Gastrocnemius medialis (tissue), 4 donors: ENCODE results near the gene RGS18. TPM values are rescaled to one million over a fixed set of nuclear protein-coding genes. Genes with fewer than 3 reads are reported as not detected.

Experiments used
- ATAC-seq, 2 donors: fragments of 150-250 bp; one replicate each; pipeline ENCODE4 v1.9.1; 2016
- DNase-seq, 2 donors: peaks; one replicate each; pipeline ENCODE4 v3.0.0-alpha.2; 2019
- H3K27ac ChIP-seq, 4 donors: fragments of 200-600 bp; sonication (generic); 1 replicate in 1 of 4; 2 replicates in 3 of 4; pipeline ENCODE4 v1.5.1; 2016 to 2018; ENCODE audit warnings: mild to moderate bottlenecking in 2 of 4, moderate library complexity in 1 of 4
- H3K27me3 ChIP-seq, 3 donors: fragments of 200-600 bp; sonication (generic) in 2 of 3; 1 replicate in 1 of 3; 2 replicates in 2 of 3; pipeline versions ENCODE4 v1.5.1 to v1.6.0; 2016 to 2019; ENCODE audit warnings: mild to moderate bottlenecking in 1 of 3, moderate library complexity in 1 of 3
- H3K36me3 ChIP-seq, 2 donors: fragments of 200-600 bp; sonication (generic) in 1 of 2; one replicate each; pipeline ENCODE4 v1.5.1; 2017 to 2018
- H3K4me1 ChIP-seq, 2 donors: fragments of 200-600 bp; sonication (generic) in 1 of 2; one replicate each; pipeline ENCODE4 v1.5.1; 2016 to 2017; ENCODE audit warnings: mild to moderate bottlenecking in 2 of 2
- H3K4me3 ChIP-seq, 4 donors: fragments of 200-600 bp; sonication (generic) in 3 of 4; 1 replicate in 1 of 4; 2 replicates in 3 of 4; pipeline ENCODE4 v1.5.1; 2016 to 2019; ENCODE audit warnings: mild to moderate bottlenecking in 2 of 4
- H3K9me3 ChIP-seq, 3 donors: fragments of 200-600 bp; sonication (generic) in 2 of 3; 1 replicate in 1 of 3; 2 replicates in 2 of 3; pipeline ENCODE4 v1.5.1; 2016 to 2019
- POLR2A ChIP-seq, 2 donors: fragments of 450-650 bp; IDR thresholded peaks; one replicate each; pipeline ENCODE4 v1.6.1; 2017; ENCODE audit warnings: antibody characterized with exemption in 2 of 2, mild to moderate bottlenecking in 2 of 2, moderate library complexity in 2 of 2
- in situ Hi-C, 4 donors: fragments of 200-750 bp; cut with MboI; loops; one replicate each; pipeline versions ENCODE4 v1.15.0 to v1.8.0; 2017; ENCODE audit warnings: low sequenced_read_pairs in 4 of 4
- intact Hi-C: fragments of 100-400 bp; cut with DNase I; formaldehyde crosslinking; loops from one replicate; pipeline ENCODE4 v1.15.1; 2023; ENCODE audit warnings: low total_unique reads
- total RNA-seq, 4 donors: library from RNA; depleted of rRNA; stranded (reverse); fragments of >200 nt; gene quantifications; one replicate each; pipeline versions ENCODE4 v1.1.0 to v1.2.3, GENCODE V29; 2016
- TF ChIP-seq, protein P1 (sequence below), 5 experiments: fragments of 450-650 bp in 3 of 5; fragments of 200-600 bp in 2 of 5; sonication (generic) in 2 of 5; IDR thresholded peaks in 4 of 5; conservative IDR thresholded peaks in 1 of 5; 1 replicate in 4 of 5; 2 replicates in 1 of 5; pipeline ENCODE4 v1.5.1; 2016 to 2019; ENCODE audit warnings: antibody characterized with exemption in 5 of 5, mild to moderate bottlenecking in 3 of 5, moderate library complexity in 3 of 5

The RGS18 gene
- total RNA-seq, 4 donors from 2014 or later, result 0.78 to 1.0 TPM; not detected in 2

DNA sequence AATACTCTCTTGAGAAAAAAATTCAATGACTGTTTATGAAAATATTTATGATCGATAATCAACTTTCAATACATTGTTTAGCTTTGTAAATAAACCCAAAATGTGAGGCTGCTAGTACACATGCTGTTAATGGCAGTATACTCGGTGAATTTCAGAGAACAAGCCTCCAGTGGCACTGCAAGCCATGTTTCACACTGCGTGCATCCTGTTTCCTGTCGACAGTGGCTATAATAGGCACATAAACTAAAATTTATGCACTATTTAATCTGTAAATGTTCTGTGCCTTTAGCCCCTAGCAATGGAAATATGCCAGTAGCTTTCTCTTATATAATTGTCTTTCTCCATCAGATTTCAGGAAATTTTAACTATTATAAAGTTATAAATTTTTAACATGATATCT lies 26.3 kb upstream of the RGS18 start:
- no peaks in the 10 kb centered on the region for H3K36me3 ChIP-seq
- in situ Hi-C loops (no loop called here), intact Hi-C loops (no loop called here)
- no peak for ATAC-seq
- no peaks in the 10 kb centered on the region for H3K4me1 ChIP-seq
- no peak overlapping the region for H3K4me3 ChIP-seq
- no peak overlapping the region for H3K27ac ChIP-seq
- no peak for DNase-seq
- no peaks in the 10 kb centered on the region for H3K9me3 ChIP-seq
- no peak for TF ChIP-seq POLR2A (IDR thresholded peaks at IDR 0.05)
- TF ChIP-seq, protein P1, sequence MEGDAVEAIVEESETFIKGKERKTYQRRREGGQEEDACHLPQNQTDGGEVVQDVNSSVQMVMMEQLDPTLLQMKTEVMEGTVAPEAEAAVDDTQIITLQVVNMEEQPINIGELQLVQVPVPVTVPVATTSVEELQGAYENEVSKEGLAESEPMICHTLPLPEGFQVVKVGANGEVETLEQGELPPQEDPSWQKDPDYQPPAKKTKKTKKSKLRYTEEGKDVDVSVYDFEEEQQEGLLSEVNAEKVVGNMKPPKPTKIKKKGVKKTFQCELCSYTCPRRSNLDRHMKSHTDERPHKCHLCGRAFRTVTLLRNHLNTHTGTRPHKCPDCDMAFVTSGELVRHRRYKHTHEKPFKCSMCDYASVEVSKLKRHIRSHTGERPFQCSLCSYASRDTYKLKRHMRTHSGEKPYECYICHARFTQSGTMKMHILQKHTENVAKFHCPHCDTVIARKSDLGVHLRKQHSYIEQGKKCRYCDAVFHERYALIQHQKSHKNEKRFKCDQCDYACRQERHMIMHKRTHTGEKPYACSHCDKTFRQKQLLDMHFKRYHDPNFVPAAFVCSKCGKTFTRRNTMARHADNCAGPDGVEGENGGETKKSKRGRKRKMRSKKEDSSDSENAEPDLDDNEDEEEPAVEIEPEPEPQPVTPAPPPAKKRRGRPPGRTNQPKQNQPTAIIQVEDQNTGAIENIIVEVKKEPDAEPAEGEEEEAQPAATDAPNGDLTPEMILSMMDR (IDR thresholded peaks at IDR 0.05 in 4 of 5, conservative IDR thresholded peaks at IDR 0.05 in 1 of 5), result no peak
- no peaks in the 10 kb centered on the region for H3K27me3 ChIP-seq

DNA sequence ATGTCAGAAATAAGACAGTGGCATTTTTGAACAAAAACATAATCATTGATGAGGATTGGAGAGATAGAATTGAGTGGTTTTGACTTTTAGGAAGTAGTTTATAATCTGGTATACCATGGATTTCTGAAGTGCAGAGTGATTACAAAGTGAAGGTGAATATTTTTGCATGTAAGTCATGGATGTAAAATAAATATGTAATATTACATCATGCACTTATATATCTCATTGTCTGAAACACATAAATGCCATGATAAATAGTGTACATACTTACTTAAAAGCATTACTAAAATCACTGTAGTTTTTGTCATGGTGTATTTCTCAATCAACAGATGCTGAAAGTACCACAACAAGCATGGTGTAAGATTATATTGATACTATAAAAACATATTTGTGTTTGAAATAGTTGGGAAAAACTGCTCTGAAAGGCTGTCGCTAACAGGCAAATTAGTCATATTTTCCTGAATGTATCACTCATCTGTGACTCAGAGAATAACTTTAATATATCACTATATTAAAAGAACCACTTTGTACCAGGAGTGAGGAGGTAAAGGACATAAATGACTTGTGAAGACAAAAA lies 24.8 kb upstream of the RGS18 start:
- in situ Hi-C loops (no loop called here), intact Hi-C loops (no loop called here)
- H3K27ac ChIP-seq, result no peak overlapping the region
- H3K27me3 ChIP-seq, result no peaks in the 10 kb centered on the region
- no peaks in the 10 kb centered on the region for H3K9me3 ChIP-seq
- H3K36me3 ChIP-seq, result no peaks in the 10 kb centered on the region
- H3K4me3 ChIP-seq, result no peak overlapping the region
- no peaks in the 10 kb centered on the region for H3K4me1 ChIP-seq
- DNase-seq (no peak), ATAC-seq (no peak)
- TF ChIP-seq, protein P1 (IDR thresholded peaks at IDR 0.05 in 4 of 5, conservative IDR thresholded peaks at IDR 0.05 in 1 of 5), result no peak
- TF ChIP-seq POLR2A (IDR thresholded peaks at IDR 0.05), result no peak

DNA sequence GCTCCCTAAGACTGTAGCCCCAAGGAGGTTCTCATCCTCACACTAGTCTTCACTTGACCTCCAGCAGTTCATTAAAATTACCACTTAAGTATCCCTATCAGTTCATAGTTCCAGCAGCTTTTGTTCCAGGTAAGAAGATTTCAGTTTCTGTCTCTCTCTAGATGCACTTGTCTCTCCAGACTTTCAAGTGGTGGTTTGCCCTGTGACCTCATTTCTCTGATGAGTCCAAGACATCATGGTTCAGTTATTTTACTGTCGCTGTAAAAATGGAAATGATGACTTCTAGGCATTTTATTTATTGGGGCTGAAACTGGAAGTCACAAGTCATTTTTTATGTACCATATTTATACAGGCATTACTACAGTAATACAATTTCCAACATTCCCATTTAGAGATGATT lies 17.9 kb upstream of the RGS18 start:
- TF ChIP-seq, protein P1 (IDR thresholded peaks at IDR 0.05 in 4 of 5, conservative IDR thresholded peaks at IDR 0.05 in 1 of 5), result no peak
- no peak for TF ChIP-seq POLR2A (IDR thresholded peaks at IDR 0.05)
- H3K4me3 ChIP-seq, result no peak overlapping the region
- DNase-seq (no peak), ATAC-seq (no peak)
- in situ Hi-C loops (no loop called here), intact Hi-C loops (no loop called here)
- no peak overlapping the region for H3K27ac ChIP-seq
- H3K27me3 ChIP-seq, result no peaks in the 10 kb centered on the region
- no peaks in the 10 kb centered on the region for H3K36me3 ChIP-seq
- no peaks in the 10 kb centered on the region for H3K4me1 ChIP-seq
- H3K9me3 ChIP-seq, result no peaks in the 10 kb centered on the region

DNA sequence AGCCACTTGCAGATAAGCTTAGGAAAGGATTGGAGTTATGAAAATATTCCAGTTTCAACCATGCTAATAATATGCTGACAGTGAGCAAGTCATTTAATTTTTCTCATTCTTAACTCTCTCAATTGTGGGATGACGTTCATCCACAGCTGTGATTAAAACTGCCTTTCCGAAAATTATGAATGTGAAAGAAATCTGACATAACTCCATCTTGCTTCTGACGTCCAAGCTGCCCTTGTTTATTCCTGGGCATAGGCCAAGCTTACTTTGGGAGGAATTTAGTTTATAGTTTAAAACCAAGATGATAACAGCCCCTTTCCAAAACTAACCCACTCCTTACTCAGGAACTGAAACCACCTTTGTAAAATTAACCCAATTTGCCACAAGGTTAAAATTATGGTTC lies 11.0 kb upstream of the RGS18 start:
- in situ Hi-C loops (no loop called here), intact Hi-C loops (no loop called here)
- no peak for ATAC-seq
- Histone ChIP-seq H3K36me3 (no peaks in the 10 kb centered on the region), H3K9me3 (no peaks in the 10 kb centered on the region), H3K27ac (no peak overlapping the region), H3K4me1 (no peaks in the 10 kb centered on the region), H3K27me3 (no peaks in the 10 kb centered on the region), H3K4me3 (no peak overlapping the region)
- DNase-seq, result no peak
- no peak for TF ChIP-seq POLR2A (IDR thresholded peaks at IDR 0.05)
- TF ChIP-seq, protein P1 (IDR thresholded peaks at IDR 0.05 in 4 of 5, conservative IDR thresholded peaks at IDR 0.05 in 1 of 5), result no peak

DNA sequence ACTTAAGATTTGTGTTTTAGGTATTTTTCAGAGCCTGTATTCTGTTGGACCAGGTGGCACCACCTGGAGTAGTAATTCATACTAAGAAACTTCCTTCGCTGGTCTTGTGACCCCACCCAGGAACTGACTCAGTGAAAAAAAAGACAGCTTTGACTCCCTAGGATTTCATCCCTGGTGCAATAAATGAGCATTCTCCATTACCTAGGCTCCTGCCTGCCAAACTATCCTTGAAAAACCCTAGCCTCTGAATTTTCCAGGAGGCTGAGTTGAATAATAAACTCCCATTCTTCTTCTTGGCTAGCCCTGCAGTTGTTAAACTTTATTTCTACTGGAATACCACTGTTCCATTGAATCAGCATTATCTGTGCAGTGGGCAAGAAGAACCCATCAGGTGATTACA lies 10.6 kb upstream of the RGS18 start:
- H3K9me3 ChIP-seq, result no peaks in the 10 kb centered on the region
- H3K4me1 ChIP-seq, result no peaks in the 10 kb centered on the region
- no peak overlapping the region for H3K4me3 ChIP-seq
- no peak for TF ChIP-seq POLR2A (IDR thresholded peaks at IDR 0.05)
- ATAC-seq (no peak), DNase-seq (no peak)
- H3K27ac ChIP-seq, result no peak overlapping the region
- no peaks in the 10 kb centered on the region for H3K27me3 ChIP-seq
- intact Hi-C loops (no loop called here), in situ Hi-C loops (no loop called here)
- H3K36me3 ChIP-seq, result no peaks in the 10 kb centered on the region
